HepG2 (cell line): ENCODE results near the gene ATP2C2. TPM values are rescaled to one million over a fixed set of nuclear protein-coding genes. Genes with fewer than 3 reads are reported as not detected.
A peak's percentile ranks its signal among the peaks of the same experiment; 100 is the strongest.

ENCODE experiments used
- ASH2L ChIP-seq: fragments of 300-600, 200-600 bp; sonication (generic); IDR thresholded peaks from 2 replicates; pipeline ENCODE4 v1.7.0; 2017; ENCODE audit warnings: low read depth, mild to moderate bottlenecking, moderate library complexity, mixed read lengths, low read length; ENCODE audit not compliant: insufficient read length
- KDM6A ChIP-seq: IDR thresholded peaks from 2 replicates; pipeline ENCODE4 v1.6.1; 2016; ENCODE audit warnings: low read depth
- NR2F2 ChIP-seq: IDR thresholded peaks from 2 replicates; pipeline ENCODE4 v1.6.1; 2012; ENCODE audit warnings: low read depth, inconsistent platforms, borderline replicate concordance
- POLR2A ChIP-seq, 2 experiments: IDR thresholded peaks; 2 replicates each; pipeline ENCODE4 v1.6.1; 2011; ENCODE audit warnings: low read depth in 2 of 2, low read length in 2 of 2, mild to moderate bottlenecking in 1 of 2, moderate library complexity in 1 of 2; ENCODE audit not compliant: insufficient read depth in 1 of 2
- PTBP1 ChIP-seq: fragments of 200-400 bp; formaldehyde crosslinking; IDR thresholded peaks from 2 replicates; pipeline ENCODE4 v1.6.1; 2018; ENCODE audit warnings: low read length, low read depth; ENCODE audit not compliant: poor library complexity, severe bottlenecking
- SALL1 ChIP-seq: sonication (generic); formaldehyde crosslinking; IDR thresholded peaks from 2 replicates; pipeline ENCODE4 v1.8.0; 2022; ENCODE audit warnings: mild to moderate bottlenecking, missing genetic modification reagents
- TAF1 ChIP-seq: sonication (generic); formaldehyde crosslinking; IDR thresholded peaks from 2 replicates; pipeline ENCODE4 v1.4.0; 2020; ENCODE audit warnings: missing genetic modification reagents
- TP53 ChIP-seq: sonication (generic); formaldehyde crosslinking; conservative IDR thresholded peaks from 2 replicates; pipeline ENCODE4 v1.4.0; 2020; ENCODE audit warnings: missing genetic modification reagents
- YEATS4 ChIP-seq: sonication (generic); formaldehyde crosslinking; IDR thresholded peaks from 2 replicates; pipeline ENCODE4 v1.4.0; 2020; ENCODE audit warnings: missing genetic modification reagents, borderline replicate concordance
- ZNF124 ChIP-seq: sonication (generic); formaldehyde crosslinking; IDR thresholded peaks from 2 replicates; pipeline ENCODE4 v1.4.0; 2020; ENCODE audit warnings: missing genetic modification reagents
- ZNF335 ChIP-seq: sonication (generic); formaldehyde crosslinking; IDR thresholded peaks from 2 replicates; pipeline ENCODE4 v1.4.0; 2020; ENCODE audit warnings: missing genetic modification reagents
- ZNF337 ChIP-seq: sonication (generic); formaldehyde crosslinking; IDR thresholded peaks from 2 replicates; pipeline ENCODE4 v1.5.1; 2020; ENCODE audit warnings: missing genetic modification reagents, low read depth, mild to moderate bottlenecking, borderline replicate concordance
- ZNF513 ChIP-seq: sonication (generic); formaldehyde crosslinking; conservative IDR thresholded peaks from 2 replicates; pipeline ENCODE4 v1.5.0; 2020; ENCODE audit warnings: missing genetic modification reagents
- ZNF547 ChIP-seq: sonication (generic); formaldehyde crosslinking; IDR thresholded peaks from 2 replicates; pipeline ENCODE4 v1.5.1; 2020; ENCODE audit warnings: mild to moderate bottlenecking, missing genetic modification reagents
- ZNF737 ChIP-seq: sonication (generic); formaldehyde crosslinking; IDR thresholded peaks from 2 replicates; pipeline ENCODE4 v1.5.0; 2020; ENCODE audit warnings: missing genetic modification reagents, mild to moderate bottlenecking, borderline replicate concordance
- ZSCAN20 ChIP-seq: sonication (generic); formaldehyde crosslinking; IDR thresholded peaks from 2 replicates; pipeline ENCODE4 v1.4.0; 2020; ENCODE audit warnings: missing genetic modification reagents, mild to moderate bottlenecking, borderline replicate concordance
- ZSCAN29 ChIP-seq: sonication (generic); formaldehyde crosslinking; conservative IDR thresholded peaks from 2 replicates; pipeline ENCODE4 v1.4.0; 2020; ENCODE audit warnings: mild to moderate bottlenecking, missing genetic modification reagents
- polyA plus RNA-seq, 8 experiments: library from polyadenylated mRNA; depleted of rRNA in 3 of 8; stranded (reverse) in 7 of 8; unstranded in 1 of 8; fragments of >200 nt; fragmentation: Illumina TruSeq in 4 of 8; extraction: Trizol in 4 of 8; gene quantifications; 2 replicates each; pipeline versions ENCODE4 v1.2.1 to v1.2.3, GENCODE V29; 2011 to 2016; ENCODE audit warnings: low read depth in 4 of 8, missing spikeins in 1 of 8, mixed read lengths in 1 of 8; ENCODE audit not compliant: insufficient read depth in 1 of 8
- total RNA-seq, 5 experiments: library from RNA; depleted of rRNA; stranded (reverse); fragments of >200 nt; fragmentation: Illumina TruSeq; extraction: Trizol; gene quantifications; 2 replicates each; pipeline ENCODE4 v1.2.3, GENCODE V29; 2016; ENCODE audit warnings: low read depth in 1 of 5
- TF ChIP-seq, protein P1 (sequence below): IDR thresholded peaks from 2 replicates; pipeline ENCODE4 v1.6.1; 2018; ENCODE audit warnings: missing genetic modification reagents, mild to moderate bottlenecking, missing compliant biosample characterization
- TF ChIP-seq, protein P2 (sequence below): sonication (generic); formaldehyde crosslinking; conservative IDR thresholded peaks from 2 replicates; pipeline ENCODE4 v1.4.0; 2020; ENCODE audit warnings: missing genetic modification reagents
- TF ChIP-seq, protein P3 (sequence below): sonication (generic); formaldehyde crosslinking; IDR thresholded peaks from 2 replicates; pipeline ENCODE4 v1.8.0; 2022; ENCODE audit warnings: mild to moderate bottlenecking, missing genetic modification reagents, moderate library complexity
- TF ChIP-seq, protein P4 (sequence below): sonication (generic); formaldehyde crosslinking; IDR thresholded peaks from 2 replicates; pipeline ENCODE4 v1.9.0; 2022; ENCODE audit warnings: missing genetic modification reagents, mild to moderate bottlenecking, borderline replicate concordance
- TF ChIP-seq, protein P5 (sequence below): fragments of 450-650 bp; IDR thresholded peaks from 2 replicates; pipeline ENCODE4 v1.6.1; 2017; ENCODE audit warnings: mild to moderate bottlenecking

The ATP2C2 gene
- total and polyA plus RNA-seq, 2 of the 13 experiments (the other 11 are each of a cell fraction or from before 2014, with no cell fraction given) = 0.07 TPM; not detected in 1

DNA sequence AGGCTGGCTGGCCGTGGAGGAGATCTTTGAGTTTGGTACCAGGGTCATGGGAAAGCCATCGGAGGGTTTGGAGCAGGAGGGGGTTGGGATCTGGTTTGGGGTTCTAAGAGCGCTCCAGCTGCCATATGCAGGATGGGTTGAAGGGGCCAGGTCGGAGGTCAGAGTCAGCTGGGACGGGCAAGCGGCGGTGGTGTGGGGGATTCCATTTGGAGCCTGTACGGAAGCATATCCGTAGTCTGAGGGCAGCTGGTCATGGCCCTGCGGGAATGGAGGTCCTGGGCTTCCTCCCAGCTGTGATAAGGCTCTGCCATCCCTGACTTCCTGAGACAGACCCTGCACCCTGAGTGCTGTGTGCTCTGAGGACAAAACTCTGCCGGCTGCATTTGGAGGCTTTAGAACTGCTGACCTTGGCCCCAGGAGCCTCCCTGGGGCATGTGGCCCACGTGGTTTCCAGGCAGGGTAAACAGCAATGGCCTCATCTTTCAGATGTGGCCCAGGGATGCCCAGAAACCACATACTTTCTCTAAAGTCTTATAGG lies 46.5 kb downstream of the ATP2C2 start (continued):
- TF ChIP-seq SALL1 (CRISPR knock-in tag) = peak; percentile 97
- 0 out of 2 replicates have a peak, but pooled peaks have one; percentile 50 for TF ChIP-seq ZNF337 (CRISPR knock-in tag)
- no peak for TF ChIP-seq ZNF513 (CRISPR knock-in tag)
- TF ChIP-seq ZNF547 (CRISPR knock-in tag) = no peak
- TF ChIP-seq, protein P1, sequence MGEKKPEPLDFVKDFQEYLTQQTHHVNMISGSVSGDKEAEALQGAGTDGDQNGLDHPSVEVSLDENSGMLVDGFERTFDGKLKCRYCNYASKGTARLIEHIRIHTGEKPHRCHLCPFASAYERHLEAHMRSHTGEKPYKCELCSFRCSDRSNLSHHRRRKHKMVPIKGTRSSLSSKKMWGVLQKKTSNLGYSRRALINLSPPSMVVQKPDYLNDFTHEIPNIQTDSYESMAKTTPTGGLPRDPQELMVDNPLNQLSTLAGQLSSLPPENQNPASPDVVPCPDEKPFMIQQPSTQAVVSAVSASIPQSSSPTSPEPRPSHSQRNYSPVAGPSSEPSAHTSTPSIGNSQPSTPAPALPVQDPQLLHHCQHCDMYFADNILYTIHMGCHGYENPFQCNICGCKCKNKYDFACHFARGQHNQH (CRISPR knock-in tag) = peak; percentile 95
- no peak for TF ChIP-seq ZNF737
- 0 out of 2 replicates have a peak, but pooled peaks have one; percentile 23 for TF ChIP-seq ZNF335 (CRISPR knock-in tag)
- TF ChIP-seq ZNF124 (CRISPR knock-in tag) = no peak; the same call in 1 of the 2 replicates
- TF ChIP-seq, protein P2, sequence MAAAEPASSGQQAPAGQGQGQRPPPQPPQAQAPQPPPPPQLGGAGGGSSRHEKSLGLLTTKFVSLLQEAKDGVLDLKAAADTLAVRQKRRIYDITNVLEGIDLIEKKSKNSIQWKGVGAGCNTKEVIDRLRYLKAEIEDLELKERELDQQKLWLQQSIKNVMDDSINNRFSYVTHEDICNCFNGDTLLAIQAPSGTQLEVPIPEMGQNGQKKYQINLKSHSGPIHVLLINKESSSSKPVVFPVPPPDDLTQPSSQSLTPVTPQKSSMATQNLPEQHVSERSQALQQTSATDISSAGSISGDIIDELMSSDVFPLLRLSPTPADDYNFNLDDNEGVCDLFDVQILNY (CRISPR knock-in tag) = no peak
- no peak for TF ChIP-seq ZSCAN20 (CRISPR knock-in tag)
- TF ChIP-seq, protein P3, sequence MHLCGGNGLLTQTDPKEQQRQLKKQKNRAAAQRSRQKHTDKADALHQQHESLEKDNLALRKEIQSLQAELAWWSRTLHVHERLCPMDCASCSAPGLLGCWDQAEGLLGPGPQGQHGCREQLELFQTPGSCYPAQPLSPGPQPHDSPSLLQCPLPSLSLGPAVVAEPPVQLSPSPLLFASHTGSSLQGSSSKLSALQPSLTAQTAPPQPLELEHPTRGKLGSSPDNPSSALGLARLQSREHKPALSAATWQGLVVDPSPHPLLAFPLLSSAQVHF = no peak
- TF ChIP-seq, protein P4, sequence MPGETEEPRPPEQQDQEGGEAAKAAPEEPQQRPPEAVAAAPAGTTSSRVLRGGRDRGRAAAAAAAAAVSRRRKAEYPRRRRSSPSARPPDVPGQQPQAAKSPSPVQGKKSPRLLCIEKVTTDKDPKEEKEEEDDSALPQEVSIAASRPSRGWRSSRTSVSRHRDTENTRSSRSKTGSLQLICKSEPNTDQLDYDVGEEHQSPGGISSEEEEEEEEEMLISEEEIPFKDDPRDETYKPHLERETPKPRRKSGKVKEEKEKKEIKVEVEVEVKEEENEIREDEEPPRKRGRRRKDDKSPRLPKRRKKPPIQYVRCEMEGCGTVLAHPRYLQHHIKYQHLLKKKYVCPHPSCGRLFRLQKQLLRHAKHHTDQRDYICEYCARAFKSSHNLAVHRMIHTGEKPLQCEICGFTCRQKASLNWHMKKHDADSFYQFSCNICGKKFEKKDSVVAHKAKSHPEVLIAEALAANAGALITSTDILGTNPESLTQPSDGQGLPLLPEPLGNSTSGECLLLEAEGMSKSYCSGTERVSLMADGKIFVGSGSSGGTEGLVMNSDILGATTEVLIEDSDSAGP (CRISPR knock-in tag) = peak; percentile 53; the same call in 1 of the 2 replicates
- no peak for TF ChIP-seq ASH2L
- TF ChIP-seq, protein P5, sequence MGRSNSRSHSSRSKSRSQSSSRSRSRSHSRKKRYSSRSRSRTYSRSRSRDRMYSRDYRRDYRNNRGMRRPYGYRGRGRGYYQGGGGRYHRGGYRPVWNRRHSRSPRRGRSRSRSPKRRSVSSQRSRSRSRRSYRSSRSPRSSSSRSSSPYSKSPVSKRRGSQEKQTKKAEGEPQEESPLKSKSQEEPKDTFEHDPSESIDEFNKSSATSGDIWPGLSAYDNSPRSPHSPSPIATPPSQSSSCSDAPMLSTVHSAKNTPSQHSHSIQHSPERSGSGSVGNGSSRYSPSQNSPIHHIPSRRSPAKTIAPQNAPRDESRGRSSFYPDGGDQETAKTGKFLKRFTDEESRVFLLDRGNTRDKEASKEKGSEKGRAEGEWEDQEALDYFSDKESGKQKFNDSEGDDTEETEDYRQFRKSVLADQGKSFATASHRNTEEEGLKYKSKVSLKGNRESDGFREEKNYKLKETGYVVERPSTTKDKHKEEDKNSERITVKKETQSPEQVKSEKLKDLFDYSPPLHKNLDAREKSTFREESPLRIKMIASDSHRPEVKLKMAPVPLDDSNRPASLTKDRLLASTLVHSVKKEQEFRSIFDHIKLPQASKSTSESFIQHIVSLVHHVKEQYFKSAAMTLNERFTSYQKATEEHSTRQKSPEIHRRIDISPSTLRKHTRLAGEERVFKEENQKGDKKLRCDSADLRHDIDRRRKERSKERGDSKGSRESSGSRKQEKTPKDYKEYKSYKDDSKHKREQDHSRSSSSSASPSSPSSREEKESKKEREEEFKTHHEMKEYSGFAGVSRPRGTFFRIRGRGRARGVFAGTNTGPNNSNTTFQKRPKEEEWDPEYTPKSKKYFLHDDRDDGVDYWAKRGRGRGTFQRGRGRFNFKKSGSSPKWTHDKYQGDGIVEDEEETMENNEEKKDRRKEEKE = no peak
- TF ChIP-seq TAF1 (CRISPR knock-in tag) = no peak
- 0 out of 2 replicates have a peak, but pooled peaks have one; percentile 29 for TF ChIP-seq ZSCAN29 (CRISPR knock-in tag)
- TF ChIP-seq NR2F2 = peak; percentile 89
- peak; percentile 74 for TF ChIP-seq KDM6A (CRISPR knock-in tag)
- no peak for TF ChIP-seq TP53 (CRISPR knock-in tag)
- TF ChIP-seq POLR2A (IDR thresholded peaks at IDR 0.05; ENCODE audit: insufficient read depth in 1 of 2, low read depth in 2 of 2, low read length in 2 of 2) = no peak
- no peak for TF ChIP-seq PTBP1
- peak; percentile 73; the same call in 1 of the 2 replicates for TF ChIP-seq YEATS4 (CRISPR knock-in tag)
